Nephron progenitor cell (in vitro differentiated cells): ENCODE measurements around the gene CD84.
"Not testable (repeated sequence)": the region's sequence is repeated elsewhere in the genome, so short reads cannot be mapped to it uniquely, and the experiment has no call there.

Experiments
- DNase-seq: peaks from one replicate; pipeline ENCODE4 v3.0.0; 2021
- H3K27ac Mint-ChIP-seq: 2 replicates; pipeline ENCODE4 v1.8.0; 2021; ENCODE audit warnings: mild to moderate bottlenecking, moderate library complexity, mixed read lengths
- H3K27me3 Mint-ChIP-seq: 2 replicates; pipeline ENCODE4 v1.8.0; 2021; ENCODE audit warnings: mild to moderate bottlenecking, low read depth, mixed read lengths; ENCODE audit not compliant: poor library complexity
- H3K36me3 Mint-ChIP-seq: 2 replicates; pipeline ENCODE4 v1.8.0; 2021; ENCODE audit warnings: low read depth, mixed read lengths
- H3K4me1 Mint-ChIP-seq: 2 replicates; pipeline ENCODE4 v1.8.0; 2021; ENCODE audit warnings: mixed read lengths
- H3K4me3 Mint-ChIP-seq: 2 replicates; pipeline ENCODE4 v1.8.0; 2021; ENCODE audit warnings: mild to moderate bottlenecking, moderate library complexity, mixed read lengths
- H3K9me3 Mint-ChIP-seq: 2 replicates; pipeline ENCODE4 v1.8.0; 2021; ENCODE audit warnings: mild to moderate bottlenecking, moderate library complexity, mixed read lengths
- TF ChIP-seq, protein P1 (sequence below): fragments of 200-600 bp; sonication (generic); IDR thresholded peaks from 2 replicates; pipeline ENCODE4 v1.5.0; 2021; ENCODE audit warnings: antibody characterized with exemption

Gene CD84

DNA sequence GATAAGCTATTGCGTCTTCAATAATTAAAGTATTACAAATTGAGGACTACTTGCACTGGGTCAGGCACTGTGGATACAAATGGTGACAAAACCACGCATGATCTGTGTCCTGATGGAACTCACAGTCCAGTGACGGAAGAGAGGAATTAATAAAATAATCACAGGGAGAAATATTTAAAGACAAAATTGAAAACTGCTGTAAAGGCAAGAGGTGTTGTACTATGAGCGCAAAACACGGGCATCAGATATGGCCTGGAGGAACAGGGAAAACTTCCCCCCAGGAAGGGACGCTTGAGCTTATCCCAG, 39.7 kb downstream of the CD84 start:
- H3K4me3 Mint-ChIP-seq, result no peak overlapping the region
- no peaks in the 10 kb centered on the region for H3K27me3 Mint-ChIP-seq
- peaks cover 17% of the 10 kb centered on the region for H3K9me3 Mint-ChIP-seq
- no peak overlapping the region for H3K27ac Mint-ChIP-seq
- TF ChIP-seq, protein P1, sequence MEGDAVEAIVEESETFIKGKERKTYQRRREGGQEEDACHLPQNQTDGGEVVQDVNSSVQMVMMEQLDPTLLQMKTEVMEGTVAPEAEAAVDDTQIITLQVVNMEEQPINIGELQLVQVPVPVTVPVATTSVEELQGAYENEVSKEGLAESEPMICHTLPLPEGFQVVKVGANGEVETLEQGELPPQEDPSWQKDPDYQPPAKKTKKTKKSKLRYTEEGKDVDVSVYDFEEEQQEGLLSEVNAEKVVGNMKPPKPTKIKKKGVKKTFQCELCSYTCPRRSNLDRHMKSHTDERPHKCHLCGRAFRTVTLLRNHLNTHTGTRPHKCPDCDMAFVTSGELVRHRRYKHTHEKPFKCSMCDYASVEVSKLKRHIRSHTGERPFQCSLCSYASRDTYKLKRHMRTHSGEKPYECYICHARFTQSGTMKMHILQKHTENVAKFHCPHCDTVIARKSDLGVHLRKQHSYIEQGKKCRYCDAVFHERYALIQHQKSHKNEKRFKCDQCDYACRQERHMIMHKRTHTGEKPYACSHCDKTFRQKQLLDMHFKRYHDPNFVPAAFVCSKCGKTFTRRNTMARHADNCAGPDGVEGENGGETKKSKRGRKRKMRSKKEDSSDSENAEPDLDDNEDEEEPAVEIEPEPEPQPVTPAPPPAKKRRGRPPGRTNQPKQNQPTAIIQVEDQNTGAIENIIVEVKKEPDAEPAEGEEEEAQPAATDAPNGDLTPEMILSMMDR, result no peak
- H3K36me3 Mint-ChIP-seq, result no peaks in the 10 kb centered on the region
- H3K4me1 Mint-ChIP-seq, result peaks cover 4% of the 10 kb centered on the region
- DNase-seq, result no peak

DNA sequence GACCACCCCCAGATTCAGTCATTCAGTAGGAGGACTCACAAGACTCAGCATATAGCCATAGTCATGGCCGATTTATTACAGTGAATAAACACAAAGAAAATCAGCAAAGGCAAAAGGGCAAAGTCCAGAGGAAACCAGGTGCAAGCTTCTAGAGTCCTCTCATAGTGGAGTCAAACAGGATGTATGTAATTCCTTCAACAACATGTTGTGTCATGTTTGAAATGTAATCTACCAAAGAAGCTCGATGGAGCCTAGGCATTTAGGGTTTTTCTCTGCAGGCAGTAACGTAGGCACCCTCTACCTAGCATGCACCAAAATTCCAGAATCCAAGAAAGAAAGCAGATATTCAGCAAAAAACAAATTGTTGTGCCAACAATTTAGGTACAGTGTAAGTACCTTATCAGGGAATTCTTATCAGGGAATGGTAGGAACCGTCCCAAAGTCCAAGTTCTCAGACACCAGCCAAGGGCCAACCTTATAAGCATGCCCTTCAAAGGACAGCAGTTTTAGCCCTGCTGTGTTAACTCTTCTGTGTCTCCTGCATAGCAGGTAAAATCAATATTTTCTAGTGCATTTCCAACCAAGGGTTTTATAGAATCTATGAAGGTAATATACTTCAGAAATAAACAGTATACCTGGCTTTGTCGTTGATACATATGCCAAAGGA, 40.2 kb downstream of the CD84 start:
- Mint-ChIP-seq H3K36me3 (no peaks in the 10 kb centered on the region), H3K9me3 (peaks cover 22% of the 10 kb centered on the region), H3K27me3 (no peaks in the 10 kb centered on the region), H3K4me3 (no peak overlapping the region), H3K27ac (no peak overlapping the region), H3K4me1 (peaks cover 4% of the 10 kb centered on the region)
- DNase-seq, result no peak
- TF ChIP-seq, protein P1, result no peak

DNA sequence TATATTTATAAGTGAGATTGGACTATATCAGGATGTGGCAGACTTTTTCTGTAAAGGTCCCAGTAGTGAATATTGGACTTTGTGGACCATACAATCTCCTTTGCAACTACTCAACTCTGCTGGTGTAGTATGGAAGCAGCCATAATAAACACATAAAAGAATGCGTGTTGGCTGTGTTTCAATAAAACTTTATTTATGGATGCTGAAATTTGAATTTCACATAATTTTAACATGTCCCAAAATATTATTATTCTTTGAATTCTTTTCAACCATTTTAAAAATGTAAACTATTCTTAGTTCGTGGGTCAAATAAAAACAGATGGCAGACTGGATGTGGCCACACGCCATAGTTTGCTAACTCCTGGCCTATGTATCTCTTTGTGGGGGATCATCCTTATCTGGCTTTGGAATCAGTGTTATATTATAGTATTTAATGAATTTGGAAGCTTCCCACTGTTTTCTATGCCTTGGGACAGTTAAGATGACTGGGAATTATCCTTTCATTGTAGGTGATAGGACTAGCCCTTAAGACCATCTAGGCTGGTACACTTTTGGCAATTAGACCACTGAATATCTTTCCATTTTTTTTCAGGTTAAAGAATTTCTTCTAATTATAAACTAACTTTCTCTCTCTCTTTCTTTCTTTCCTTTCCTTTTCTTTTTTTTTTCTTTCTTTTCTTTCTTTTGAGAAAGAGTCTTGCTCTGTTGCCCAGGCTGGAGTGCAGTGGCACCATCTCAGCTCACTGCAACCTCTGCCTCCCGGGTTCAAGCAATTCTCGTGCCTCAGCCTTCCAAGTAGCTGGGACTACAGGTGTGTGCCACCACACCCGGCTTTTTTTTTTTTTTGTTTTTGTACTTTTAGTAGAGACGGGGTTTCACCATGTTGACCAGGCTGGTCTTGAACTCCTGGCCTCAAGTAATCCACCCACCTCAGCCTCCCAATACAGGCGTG, 41.3 kb downstream of the CD84 start:
- no peaks in the 10 kb centered on the region for H3K36me3 Mint-ChIP-seq
- H3K27me3 Mint-ChIP-seq, result no peaks in the 10 kb centered on the region
- TF ChIP-seq, protein P1, result no peak
- no peak overlapping the region for H3K4me3 Mint-ChIP-seq
- DNase-seq, result no peak
- peaks cover 33% of the 10 kb centered on the region for H3K9me3 Mint-ChIP-seq
- H3K4me1 Mint-ChIP-seq, result peaks cover 4% of the 10 kb centered on the region
- H3K27ac Mint-ChIP-seq, result no peak overlapping the region

DNA sequence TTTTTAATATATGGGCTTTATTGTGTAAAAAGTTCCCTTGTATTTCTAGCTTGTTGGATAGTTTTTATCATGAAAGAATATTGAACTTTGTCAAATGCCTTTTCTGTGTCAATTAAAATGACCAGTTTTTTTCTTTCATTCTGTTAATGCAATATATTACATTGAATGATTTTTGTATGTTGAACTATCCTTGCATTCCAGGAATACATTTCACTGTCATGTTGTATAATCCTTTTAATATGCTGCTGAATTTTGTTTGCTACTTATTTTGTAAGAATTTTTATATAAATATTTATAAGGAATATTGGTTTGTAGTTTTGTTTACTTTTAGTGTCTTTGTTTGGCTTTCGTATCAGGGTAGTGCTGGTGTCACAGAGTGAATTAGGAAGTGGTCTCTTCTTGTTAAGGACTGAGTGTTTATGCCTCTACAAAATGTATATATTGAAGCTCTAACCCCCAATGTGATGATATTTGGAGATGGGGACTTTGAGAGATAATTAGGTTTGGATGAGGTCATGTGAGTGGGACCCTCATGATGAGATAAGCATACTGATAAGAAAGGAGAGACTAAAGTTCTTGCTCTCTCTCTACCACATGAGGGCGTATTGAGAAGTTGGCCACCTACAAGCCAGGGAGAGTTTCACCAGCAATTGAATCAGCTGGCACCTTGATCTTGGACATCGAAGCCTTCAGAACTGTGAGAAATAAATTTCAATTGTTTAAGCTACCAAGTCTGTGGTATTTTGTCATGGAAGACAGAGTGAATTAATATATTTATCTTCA, 44.3 kb downstream of the CD84 start:
- DNase-seq, result no peak
- no peaks in the 10 kb centered on the region for H3K27me3 Mint-ChIP-seq
- H3K4me3 Mint-ChIP-seq, result no peak overlapping the region
- H3K36me3 Mint-ChIP-seq, result no peaks in the 10 kb centered on the region
- TF ChIP-seq, protein P1, result no peak
- no peaks in the 10 kb centered on the region for H3K4me1 Mint-ChIP-seq
- no peak overlapping the region for H3K27ac Mint-ChIP-seq
- H3K9me3 Mint-ChIP-seq, result peaks cover 56% of the 10 kb centered on the region

DNA sequence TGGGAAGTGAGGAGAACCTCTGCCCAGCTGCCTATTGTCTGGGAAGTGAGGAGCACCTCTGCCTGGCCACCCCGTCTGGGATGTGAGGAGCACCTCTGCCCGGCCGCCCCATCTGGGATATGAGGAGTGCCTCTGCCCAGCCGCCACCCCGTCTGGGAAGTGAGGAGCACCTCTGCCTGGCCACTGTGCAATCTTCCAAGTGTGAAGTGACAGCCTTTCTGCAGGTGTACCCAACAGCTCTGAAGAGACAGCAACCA, 46.8 kb downstream of the CD84 start:
- not testable (repeated sequence) for DNase-seq, H3K4me1 Mint-ChIP-seq, H3K27me3 Mint-ChIP-seq, H3K27ac Mint-ChIP-seq, H3K4me3 Mint-ChIP-seq, H3K36me3 Mint-ChIP-seq
- peaks cover 70% of the 10 kb centered on the region for H3K9me3 Mint-ChIP-seq

DNA sequence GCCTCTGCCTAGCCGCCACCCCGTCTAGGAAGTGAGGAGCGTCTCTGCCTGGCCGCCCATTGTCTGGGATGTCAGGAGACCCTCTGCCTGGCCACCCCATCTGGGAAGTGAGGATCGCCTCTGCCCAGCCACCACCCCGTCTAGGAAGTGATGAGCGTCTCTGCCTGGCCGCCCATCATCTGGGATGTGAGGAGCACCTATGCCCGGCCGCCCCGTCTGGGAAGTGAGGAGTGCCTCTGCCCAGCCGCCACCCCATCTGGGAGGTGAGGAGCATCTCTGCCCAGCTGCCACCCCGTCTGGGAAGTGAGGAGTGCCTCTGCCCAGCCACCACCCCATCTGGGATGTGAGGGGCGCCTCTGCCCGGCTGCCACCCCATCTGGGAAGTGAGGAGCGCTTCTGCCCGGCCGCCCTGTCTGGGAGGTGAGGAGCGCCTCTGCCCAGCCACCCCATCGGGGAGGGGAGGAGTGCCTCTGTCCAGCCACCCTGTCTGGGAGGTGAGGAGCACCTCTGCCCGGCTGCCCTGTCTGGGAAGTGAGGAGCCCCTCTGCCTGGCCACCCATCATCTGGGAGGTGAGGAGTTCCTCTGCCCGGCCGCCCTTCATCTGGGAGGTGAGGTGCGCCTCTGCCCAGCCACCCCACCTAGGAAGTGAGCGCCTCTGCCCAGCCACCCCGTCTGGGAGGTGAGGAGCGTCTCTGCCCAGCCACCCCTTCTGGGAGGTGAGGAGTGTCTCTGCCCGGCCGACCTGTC, 47.3 kb downstream of the CD84 start:
- not testable (repeated sequence) for H3K27me3 Mint-ChIP-seq, DNase-seq, H3K4me3 Mint-ChIP-seq, H3K27ac Mint-ChIP-seq, H3K4me1 Mint-ChIP-seq, H3K36me3 Mint-ChIP-seq
- peaks cover 75% of the 10 kb centered on the region for H3K9me3 Mint-ChIP-seq

DNA sequence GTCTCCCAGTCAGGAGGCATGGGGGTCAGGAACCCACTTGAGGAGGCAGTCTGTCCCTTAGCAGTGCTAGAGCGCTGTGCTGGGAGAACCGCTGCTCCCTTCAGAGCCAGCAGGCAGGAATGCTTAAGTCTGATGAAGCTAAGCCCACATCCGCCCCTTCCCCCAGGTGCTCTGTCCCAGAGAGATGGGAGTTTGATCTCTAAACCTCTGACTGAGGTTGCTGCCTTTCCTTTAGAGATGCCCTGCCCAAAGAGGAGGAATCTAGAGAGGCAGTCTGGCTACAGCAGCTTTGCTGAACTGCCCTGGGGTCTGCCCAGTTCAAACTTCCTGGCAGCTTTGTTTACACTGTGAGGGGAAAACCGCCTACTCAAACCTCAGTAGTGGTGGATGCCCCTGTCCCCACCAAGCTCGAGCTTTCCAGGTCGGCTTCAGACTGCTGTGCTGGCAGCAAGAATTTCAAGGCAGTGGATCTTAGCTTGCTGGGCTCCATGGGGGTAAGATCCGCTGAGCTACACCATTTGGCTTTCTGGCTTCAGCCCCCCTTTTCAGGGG, 49.8 kb downstream of the CD84 start:
- H3K36me3 Mint-ChIP-seq, H3K27ac Mint-ChIP-seq, H3K4me1 Mint-ChIP-seq, H3K27me3 Mint-ChIP-seq, DNase-seq, H3K4me3 Mint-ChIP-seq: not testable (repeated sequence)
- H3K9me3 Mint-ChIP-seq, result peaks cover 79% of the 10 kb centered on the region

DNA sequence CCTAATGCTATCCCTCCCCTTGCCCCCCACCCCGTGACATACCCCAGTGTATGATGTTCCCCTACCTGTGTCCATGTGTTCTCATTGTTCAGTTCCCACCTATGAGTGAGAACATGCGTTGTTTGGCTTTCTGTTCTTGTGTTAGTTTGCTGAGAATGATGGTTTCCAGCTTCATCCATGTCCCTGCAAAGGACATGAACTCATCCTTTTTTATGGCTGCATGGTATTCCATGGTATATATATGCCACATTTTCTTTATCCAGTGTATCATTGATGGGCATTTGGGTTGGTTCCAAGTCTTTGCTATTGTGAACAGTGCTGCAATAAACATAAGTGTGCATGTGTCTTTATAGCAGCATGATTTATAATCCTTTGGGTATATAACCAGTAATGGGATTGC, 55.5 kb downstream of the CD84 start:
- not testable (repeated sequence) for DNase-seq, H3K27ac Mint-ChIP-seq, H3K36me3 Mint-ChIP-seq, H3K4me3 Mint-ChIP-seq, H3K4me1 Mint-ChIP-seq
- Mint-ChIP-seq H3K27me3 (peaks cover 10% of the 10 kb centered on the region), H3K9me3 (peaks cover 44% of the 10 kb centered on the region)
